Activated CD4-positive, CD25-positive, alpha-beta regulatory T cell treated with anti-CD3 and anti-CD28 coated beads, Interleukin-2, amount 50 U/mL, for 24 hours (primary cell): ENCODE measurements around the gene CNNM3.
"Not testable (repeated sequence)": the region's sequence is repeated elsewhere in the genome, so short reads cannot be mapped to it uniquely, and the experiment has no call there.

Experiments
- ATAC-seq, 2 donors: fragments of 150-1000 bp; cut with Tn5 transposase; one replicate each; pipeline ENCODE4 v1.10.0; 2021; ENCODE audit warnings: mild to moderate bottlenecking in 1 of 2, moderate library complexity in 1 of 2

Gene CNNM3

GRCh38 chr2:96841701-96842495 is 25.8 kb downstream of the CNNM3 start:
- ATAC-seq = no peak

GRCh38 chr2:96842600-96842999 is 26.5 kb downstream of the CNNM3 start:
- no peak for ATAC-seq

GRCh38 chr2:96843538-96844268 is 27.6 kb downstream of the CNNM3 start, which contains the start of gene ANKRD23:
Gene ANKRD23, minus strand, starts transcription at chr2:96844021. Its CDS starts 29 bp downstream, at chr2:96843992.
- ATAC-seq = no peak

- no peak for ATAC-seq
These were observed 28.3 kb downstream of the CNNM3 start for GRCh38 chr2:96844405-96844808.

GRCh38 chr2:96846825-96847224 is 30.8 kb downstream of the CNNM3 start:
- ATAC-seq = no peak

GRCh38 chr2:96847586-96847985 is 31.5 kb downstream of the CNNM3 start:
- ATAC-seq = no peak

GRCh38 chr2:96848264-96848663 is 32.2 kb downstream of the CNNM3 start:
- no peak for ATAC-seq

GRCh38 chr2:96852667-96853066 is 36.6 kb downstream of the CNNM3 start:
- no peak for ATAC-seq

- no peak for ATAC-seq
These were observed 37.3 kb downstream of the CNNM3 start for GRCh38 chr2:96853321-96853720.

- no peak for ATAC-seq
These were observed 41.0 kb downstream of the CNNM3 start for GRCh38 chr2:96856776-96857666.

- ATAC-seq = peak; percentile 91 to 94
These were observed 41.8 kb downstream of the CNNM3 start, which contains the start of gene ANKRD39 for GRCh38 chr2:96857667-96858372. Gene ANKRD39, minus strand, starts transcription at chr2:96858016. Its CDS starts 29 bp downstream, at chr2:96857987.

GRCh38 chr2:96859099-96859649 is 43.1 kb downstream of the CNNM3 start:
- ATAC-seq = no peak

- ATAC-seq = no peak
These were observed 43.6 kb downstream of the CNNM3 start for GRCh38 chr2:96859681-96860064.

GRCh38 chr2:96860065-96861029 is 44.3 kb downstream of the CNNM3 start:
- ATAC-seq = no peak

- ATAC-seq = no peak
These were observed 45.0 kb downstream of the CNNM3 start for GRCh38 chr2:96861074-96861473.

- not testable (repeated sequence) for ATAC-seq
These were observed 47.0 kb downstream of the CNNM3 start for GRCh38 chr2:96863056-96863455.

GRCh38 chr2:96863575-96864342 is 47.7 kb downstream of the CNNM3 start:
- no peak for ATAC-seq

- no peak for ATAC-seq
These were observed 48.4 kb downstream of the CNNM3 start for GRCh38 chr2:96864343-96865091.

GRCh38 chr2:96865654-96866053 is 49.6 kb downstream of the CNNM3 start:
- ATAC-seq = no peak
